Measurements from ENCODE around the gene LCN6. TPM values are rescaled to one million over a fixed set of nuclear protein-coding genes. Genes with fewer than 3 reads are reported as not detected.

Gene LCN6
- total and polyA plus RNA-seq, 12 donors, result 1.5 to 261 (median 4.6) TPM

DNA sequence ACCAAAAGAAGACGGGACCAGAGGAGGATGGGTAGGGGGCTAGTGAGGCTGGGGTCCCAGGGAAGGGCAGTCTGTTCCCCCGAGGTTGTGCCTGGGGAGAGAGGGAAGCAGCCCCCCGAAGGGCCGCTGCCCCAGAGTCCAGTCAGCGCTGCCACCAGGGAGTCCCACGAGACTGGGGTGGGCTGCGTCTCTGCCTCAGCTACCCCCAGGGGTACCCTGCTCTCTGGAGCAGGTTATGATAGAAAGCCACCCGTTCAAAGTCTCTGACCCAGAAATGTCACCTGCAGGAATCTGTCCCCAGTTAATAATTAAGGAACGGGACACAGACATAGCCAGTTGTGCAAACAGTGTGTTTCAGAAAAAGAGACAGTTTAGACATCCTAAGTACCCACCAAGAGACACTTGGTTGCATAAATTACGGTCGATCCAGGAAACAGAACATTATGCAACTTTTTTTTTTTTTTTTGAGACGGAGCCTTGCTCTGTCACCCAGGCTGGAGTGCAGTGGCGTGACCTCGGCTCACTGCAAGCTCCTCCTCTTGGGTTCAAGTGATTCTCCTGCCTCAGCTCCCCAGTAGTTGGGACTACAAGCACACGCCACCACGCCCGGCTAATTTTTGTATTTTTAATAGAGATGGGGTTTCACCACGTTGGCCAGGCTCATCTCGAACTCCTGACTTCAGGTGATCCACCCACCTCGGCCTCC, 50.4 kb downstream of the LCN6 start:
- no peaks in the 10 kb centered on the region for H3K9me3 ChIP-seq
- peaks cover 0 to 25% (median 6%) of the 10 kb centered on the region in 7 donors for H3K27me3 ChIP-seq
- 73 to 81% methylated on average over 20 of the region's 20 CpGs for WGBS, 2 donors
- no peaks in the 10 kb centered on the region for H3K36me3 ChIP-seq
- peaks cover 4 to 49% (median 17%) of the 10 kb centered on the region in 9 donors for H3K4me1 ChIP-seq
- TF ChIP-seq, protein P1, sequence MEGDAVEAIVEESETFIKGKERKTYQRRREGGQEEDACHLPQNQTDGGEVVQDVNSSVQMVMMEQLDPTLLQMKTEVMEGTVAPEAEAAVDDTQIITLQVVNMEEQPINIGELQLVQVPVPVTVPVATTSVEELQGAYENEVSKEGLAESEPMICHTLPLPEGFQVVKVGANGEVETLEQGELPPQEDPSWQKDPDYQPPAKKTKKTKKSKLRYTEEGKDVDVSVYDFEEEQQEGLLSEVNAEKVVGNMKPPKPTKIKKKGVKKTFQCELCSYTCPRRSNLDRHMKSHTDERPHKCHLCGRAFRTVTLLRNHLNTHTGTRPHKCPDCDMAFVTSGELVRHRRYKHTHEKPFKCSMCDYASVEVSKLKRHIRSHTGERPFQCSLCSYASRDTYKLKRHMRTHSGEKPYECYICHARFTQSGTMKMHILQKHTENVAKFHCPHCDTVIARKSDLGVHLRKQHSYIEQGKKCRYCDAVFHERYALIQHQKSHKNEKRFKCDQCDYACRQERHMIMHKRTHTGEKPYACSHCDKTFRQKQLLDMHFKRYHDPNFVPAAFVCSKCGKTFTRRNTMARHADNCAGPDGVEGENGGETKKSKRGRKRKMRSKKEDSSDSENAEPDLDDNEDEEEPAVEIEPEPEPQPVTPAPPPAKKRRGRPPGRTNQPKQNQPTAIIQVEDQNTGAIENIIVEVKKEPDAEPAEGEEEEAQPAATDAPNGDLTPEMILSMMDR (IDR thresholded peaks at IDR 0.05), result no peak
- DNase-seq (no peak), ATAC-seq (no peak)
- no peak overlapping the region for H3K4me3 ChIP-seq
- intact Hi-C loops (cut with DNase I), result loop anchor here in 1 of 10 donors (10.0 kb wide), 1 partner anchor 53 kb away; no protein-coding TSS in a partner anchor
- no peak overlapping the region for H3K27ac ChIP-seq

DNA sequence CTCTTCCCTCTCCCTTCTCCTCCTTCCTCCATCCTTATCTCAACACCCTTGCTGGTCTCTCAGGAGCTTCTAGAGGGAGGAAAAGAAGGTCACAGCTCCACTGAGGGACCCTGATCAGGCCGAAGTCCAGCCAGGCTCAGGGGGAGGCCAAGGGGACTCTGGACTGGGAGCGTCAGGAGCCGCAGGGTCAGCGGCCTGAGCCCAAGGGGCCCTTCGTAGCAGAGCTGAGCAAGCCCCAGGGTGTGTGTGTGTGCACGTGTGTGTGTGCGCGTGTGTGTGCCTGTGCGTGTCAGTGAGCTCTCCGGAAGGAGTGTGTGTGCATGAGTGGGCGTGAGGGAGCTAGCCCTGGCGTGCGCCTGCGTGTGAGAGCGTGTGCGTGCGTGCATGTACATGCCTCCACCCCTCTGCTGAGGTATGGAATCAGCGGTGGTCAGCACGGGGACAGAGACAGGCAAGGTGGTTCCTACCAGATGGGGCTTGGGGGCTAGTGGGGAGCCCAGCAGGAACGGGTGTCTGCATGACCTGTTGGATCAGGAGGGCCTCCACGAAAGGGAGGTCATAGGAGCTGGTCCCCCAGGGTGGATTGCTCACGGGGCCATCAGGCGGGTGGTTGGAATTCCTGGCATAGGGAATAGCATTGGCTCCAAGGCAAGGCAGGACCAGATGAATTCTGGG, 51.0 kb downstream of the LCN6 start:
- H3K36me3 ChIP-seq, result no peaks in the 10 kb centered on the region
- no peak overlapping the region for H3K4me3 ChIP-seq
- no peak overlapping the region for H3K27ac ChIP-seq
- peaks cover 4 to 49% (median 17%) of the 10 kb centered on the region in 9 donors for H3K4me1 ChIP-seq
- no peak for ATAC-seq
- intact Hi-C loops (cut with DNase I), result loop anchor here in 1 of 10 donors (10.0 kb wide), 1 partner anchor 52 kb away; no protein-coding TSS in a partner anchor
- peaks cover 0 to 25% (median 6%) of the 10 kb centered on the region in 7 donors for H3K27me3 ChIP-seq
- DNase-seq, result peak in 1 of 2 donors; percentile 21
- WGBS, 2 donors, result 59 to 68% methylated on average over 23 of the region's 23 CpGs
- H3K9me3 ChIP-seq, result no peaks in the 10 kb centered on the region
- TF ChIP-seq, protein P1 (IDR thresholded peaks at IDR 0.05), result no peak

DNA sequence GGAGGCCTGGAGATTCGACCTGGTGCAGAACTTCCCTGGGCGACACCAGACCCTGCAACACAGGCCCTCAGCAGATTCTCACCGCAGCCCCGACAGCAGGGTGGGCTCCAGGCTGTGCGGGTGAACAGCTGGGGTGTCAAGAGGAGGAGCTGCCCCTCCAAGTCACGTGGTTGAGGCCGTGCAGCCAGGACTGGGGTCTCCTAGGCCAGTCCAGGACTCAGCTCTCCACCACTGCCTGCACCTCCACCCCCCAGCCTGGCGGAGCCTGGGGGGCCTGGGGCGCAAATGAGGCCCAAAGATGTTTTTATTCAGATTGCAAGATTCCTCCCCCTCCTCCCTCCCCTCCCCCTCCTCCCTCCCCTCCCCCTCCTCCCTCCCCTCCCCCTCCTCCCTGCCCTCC, 51.8 kb downstream of the LCN6 start:
- Histone ChIP-seq H3K27ac (no peak overlapping the region), H3K36me3 (no peaks in the 10 kb centered on the region), H3K4me3 (no peak overlapping the region), H3K4me1 (peaks cover 4 to 52% (median 21%) of the 10 kb centered on the region in 9 donors), H3K9me3 (no peaks in the 10 kb centered on the region), H3K27me3 (peaks cover 0 to 19% (median 4%) of the 10 kb centered on the region in 7 donors)
- ATAC-seq (no peak), DNase-seq (no peak)
- intact Hi-C loops (cut with DNase I), result loop anchor here in 1 of 10 donors (10.0 kb wide), 1 partner anchor 52 kb away; no protein-coding TSS in a partner anchor
- TF ChIP-seq, protein P1 (IDR thresholded peaks at IDR 0.05), result no peak
- WGBS, 2 donors, result 75 to 86% methylated on average over 9 of the region's 9 CpGs

DNA sequence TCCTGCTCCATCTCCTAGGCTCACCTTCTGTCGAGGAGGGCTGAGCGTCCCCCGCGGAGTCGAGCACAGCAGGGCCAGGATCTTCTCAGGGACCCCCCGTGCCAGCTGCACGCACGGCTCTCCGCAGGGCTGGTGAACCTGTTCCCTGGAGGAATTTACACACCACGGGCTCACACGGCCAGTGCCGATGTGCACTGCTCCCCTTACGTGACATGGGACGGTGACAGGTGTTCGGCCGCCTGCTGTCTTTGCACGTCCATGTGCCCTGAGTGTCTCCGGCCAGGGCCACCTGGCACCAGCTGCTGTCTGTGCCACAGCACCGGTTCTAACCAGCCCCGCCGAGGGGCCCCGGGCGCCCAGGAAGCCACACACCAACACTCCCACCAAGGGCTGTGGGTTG, 52.4 kb downstream of the LCN6 start:
- DNase-seq, result no peak
- TF ChIP-seq, protein P1 (IDR thresholded peaks at IDR 0.05), result no peak
- H3K27me3 ChIP-seq, result peaks cover 0 to 13% (median 3%) of the 10 kb centered on the region in 7 donors
- 88 to 89% methylated on average over 23 of the region's 23 CpGs for WGBS, 2 donors
- no peak overlapping the region for H3K4me3 ChIP-seq
- no peak for ATAC-seq
- intact Hi-C loops (cut with DNase I), result loop anchor here in 1 of 10 donors (10.0 kb wide), 1 partner anchor 51 kb away; no protein-coding TSS in a partner anchor
- H3K36me3 ChIP-seq, result no peaks in the 10 kb centered on the region
- no peaks in the 10 kb centered on the region for H3K9me3 ChIP-seq
- H3K27ac ChIP-seq, result no peak overlapping the region
- peaks cover 4 to 52% (median 26%) of the 10 kb centered on the region in 9 donors for H3K4me1 ChIP-seq

All from heart right ventricle (tissue), 16 donors.